Activated naive CD4-positive, alpha-beta T cell treated with anti-CD3 and anti-CD28 coated beads, Interleukin-2, amount 10 ng/mL, durations not matched to agents 5 hours and 36 hours (primary cell): ENCODE measurements around the gene OR10T2. TPM values are rescaled to one million over a fixed set of nuclear protein-coding genes. Genes with fewer than 3 reads are reported as not detected.

Source experiments
- total RNA-seq, 2 experiments: library from RNA; stranded (reverse); gene quantifications; one replicate each; pipeline ENCODE4 v1.2.3, GENCODE V29; 2021

The OR10T2 gene
- not detected for total RNA-seq

GRCh38 chr1:158398818-158399514 lies at the start of gene OR10T2:
OR10T2 (minus strand) TSS chr1:158399466; CDS start chr1:158399466, 0 bp downstream.

DNA sequence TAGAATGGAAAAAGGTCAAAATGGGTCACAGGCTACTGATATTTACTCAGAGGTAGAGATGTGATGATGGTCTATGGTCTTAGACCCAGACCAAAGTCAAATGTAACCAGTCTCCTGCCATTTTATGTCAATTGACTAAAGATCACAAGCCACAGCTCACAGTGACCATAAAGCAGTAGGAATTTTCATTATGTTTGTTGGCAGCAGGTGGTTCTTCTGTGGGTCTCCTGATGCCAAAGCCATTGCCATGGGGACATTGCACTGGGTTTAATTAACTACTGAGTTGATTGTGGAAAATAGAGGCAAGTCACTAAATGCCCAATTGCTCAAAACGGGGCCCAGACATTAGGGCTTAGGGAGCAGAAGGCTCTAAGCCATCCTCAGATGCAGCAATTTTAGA lies 26.9 kb upstream of the OR10T2 start, which contains the start of gene OR10K2:
Gene OR10K2, minus strand, starts transcription at position 101 of the 400 bp plus-strand sequence. CDS start 5,371 bp downstream, outside the sequence.

DNA sequence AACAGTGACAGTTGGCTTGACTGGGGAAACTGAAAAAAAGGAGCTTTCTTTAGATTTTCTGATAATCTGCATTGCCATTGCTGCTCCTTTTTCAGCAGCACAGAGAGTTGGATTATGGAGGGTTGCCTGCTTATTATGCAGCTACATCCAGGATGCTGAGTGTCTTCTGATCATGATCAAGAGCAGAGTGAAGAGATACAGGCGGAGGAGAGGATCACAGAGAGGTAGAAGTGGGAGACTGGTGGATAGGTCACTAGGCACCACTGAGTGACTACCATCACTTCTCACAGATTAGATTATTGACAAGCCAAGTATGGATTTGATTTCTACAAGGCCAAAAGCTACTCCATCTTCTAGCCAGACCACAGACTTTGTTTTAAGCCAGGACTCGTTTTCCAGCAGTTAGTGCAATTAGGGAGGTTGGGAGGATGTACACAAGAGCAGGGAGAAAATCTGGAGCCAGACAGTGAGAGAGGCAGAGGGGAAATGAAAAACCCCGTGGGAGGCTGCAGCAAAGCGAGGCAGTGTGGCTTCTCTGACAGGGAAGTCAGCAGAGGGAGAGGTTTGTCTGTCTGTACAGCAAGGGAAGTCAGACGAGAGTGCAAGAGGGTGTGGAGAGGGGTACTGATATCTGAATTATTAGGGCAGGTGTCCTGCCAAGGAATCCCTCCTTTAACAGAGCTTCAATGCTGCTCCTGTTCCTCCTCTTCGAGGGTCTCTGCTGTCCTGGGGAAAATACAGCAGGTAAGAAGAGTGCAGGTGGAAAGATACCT lies 45.8 kb downstream of the OR10T2 start, which contains the start of gene CD1E:
Gene CD1E, plus strand, starts transcription at position 592 of the 773 bp plus-strand sequence. Its CDS starts 95 bp downstream, at position 687.

Other genes starting within 250 kb of the OR10T2 start
- not detected for gene CD1D, start 218.6 kb downstream of the OR10T2 start, total RNA-seq
- not detected for gene CD1A, start 145.0 kb downstream of the OR10T2 start, total RNA-seq
- gene CD1C, start 109.5 kb downstream of the OR10T2 start, total RNA-seq: not detected
- gene CD1B, start 67.9 kb downstream of the OR10T2 start, total RNA-seq: not detected
- not detected for gene CD1E, start 45.6 kb downstream of the OR10T2 start, total RNA-seq
- not detected for gene OR10K2, start 26.8 kb upstream of the OR10T2 start, total RNA-seq
- gene OR10K1, start 62.4 kb upstream of the OR10T2 start, total RNA-seq: not detected
- not detected for gene OR10R2, start 72.8 kb upstream of the OR10T2 start, total RNA-seq
- gene OR6Y1, start 154.9 kb upstream of the OR10T2 start, total RNA-seq: not detected
- gene OR6P1, start 171.1 kb upstream of the OR10T2 start, total RNA-seq: not detected
- gene OR10X1, start 180.4 kb upstream of the OR10T2 start, total RNA-seq: not detected
- gene OR10Z1, start 205.8 kb upstream of the OR10T2 start, total RNA-seq: not detected